Activated CD4-positive, alpha-beta T cell treated with anti-CD3 and anti-CD28 coated beads, Interleukin-2, amount 50 U/mL, for 48 hours (primary cell): Measurements from ENCODE around the gene FHIT.

Experiments used
- DNase-seq, 2 experiments: peaks; one replicate each; pipeline ENCODE4 v3.0.0-alpha.2; 2020

FHIT gene

GRCh38 chr3:60185161-60185560 lies 1066.1 kb downstream of the FHIT start:
- DNase-seq: no peak

GRCh38 chr3:60182697-60183096 lies 1068.6 kb downstream of the FHIT start:
- no peak for DNase-seq

- no peak for DNase-seq
These were observed 1072.2 kb downstream of the FHIT start for GRCh38 chr3:60178931-60179653.

- no peak for DNase-seq
These were observed 1073.5 kb downstream of the FHIT start for GRCh38 chr3:60177726-60178125.

GRCh38 chr3:60176614-60177013 lies 1074.6 kb downstream of the FHIT start:
- DNase-seq: no peak

- no peak for DNase-seq
These were observed 1075.6 kb downstream of the FHIT start for GRCh38 chr3:60175680-60176079.

GRCh38 chr3:60169755-60170154 lies 1081.5 kb downstream of the FHIT start:
- no peak for DNase-seq

- DNase-seq: no peak
These were observed 1084.1 kb downstream of the FHIT start for GRCh38 chr3:60167186-60167585.

- DNase-seq: no peak
These were observed 1090.2 kb downstream of the FHIT start for GRCh38 chr3:60160822-60161748.

GRCh38 chr3:60160111-60160821 lies 1091.0 kb downstream of the FHIT start:
- no peak for DNase-seq

- no peak for DNase-seq
These were observed 1093.2 kb downstream of the FHIT start for GRCh38 chr3:60158035-60158434.

GRCh38 chr3:60154011-60154410 lies 1097.2 kb downstream of the FHIT start:
- no peak for DNase-seq

GRCh38 chr3:60153221-60153999 lies 1097.8 kb downstream of the FHIT start:
- DNase-seq: no peak

- DNase-seq: no peak
These were observed 1101.8 kb downstream of the FHIT start for GRCh38 chr3:60149501-60149900.

GRCh38 chr3:60147249-60147950 lies 1103.9 kb downstream of the FHIT start:
- peak in 1 of 2 experiments; percentile 4 for DNase-seq

- DNase-seq: no peak
These were observed 1105.1 kb downstream of the FHIT start for GRCh38 chr3:60146121-60146520.

- DNase-seq: no peak
These were observed 1107.2 kb downstream of the FHIT start for GRCh38 chr3:60144071-60144470.

- DNase-seq: no peak
These were observed 1109.2 kb downstream of the FHIT start for GRCh38 chr3:60142009-60142408.

GRCh38 chr3:60140160-60140559 lies 1111.1 kb downstream of the FHIT start:
- DNase-seq: no peak

- DNase-seq: no peak
These were observed 1114.7 kb downstream of the FHIT start for GRCh38 chr3:60136601-60137000.

- DNase-seq: no peak
These were observed 1115.8 kb downstream of the FHIT start for GRCh38 chr3:60135474-60135873.
